CD14-positive monocyte (primary cell): ENCODE results near the gene TCF7. TPM values are rescaled to one million over a fixed set of nuclear protein-coding genes. Genes with fewer than 3 reads are reported as not detected.

ENCODE experiments used
- DNase-seq, 3 donors: peaks; one replicate each; pipeline ENCODE4 v3.0.0-alpha.2; 2011 to 2022
- H2AFZ ChIP-seq: 2 replicates; pipeline ENCODE4 v1.6.0; 2012; ENCODE audit warnings: mild to moderate bottlenecking, low read depth, low read length, inconsistent platforms; ENCODE audit not compliant: insufficient read depth, poor library complexity, severe bottlenecking
- H3K27ac ChIP-seq, 2 donors: 1 replicate in 1 of 2; 2 replicates in 1 of 2; pipeline ENCODE4 v1.5.1; 2012 to 2013; ENCODE audit warnings: low read length in 2 of 2, control low read depth in 1 of 2, inconsistent platforms in 1 of 2, low read depth in 1 of 2, mild to moderate bottlenecking in 1 of 2
- H3K27me3 ChIP-seq, 2 donors: one replicate each; pipeline versions ENCODE4 v1.6.0 to v1.6.1; 2011 to 2013; ENCODE audit warnings: low read length in 2 of 2; ENCODE audit not compliant: control insufficient read depth in 2 of 2, insufficient read depth in 2 of 2
- H3K36me3 ChIP-seq, 2 donors: replicated peaks in 1 of 2; 1 replicate in 1 of 2; 2 replicates in 1 of 2; pipeline versions ENCODE4 v1.5.1 to v1.6.1; 2012 to 2013; ENCODE audit warnings: low read length in 2 of 2, control low read depth in 1 of 2, inconsistent platforms in 1 of 2, mild to moderate bottlenecking in 1 of 2; ENCODE audit not compliant: insufficient read depth in 2 of 2, control insufficient read depth in 1 of 2
- H3K4me1 ChIP-seq, 2 donors: 1 replicate in 1 of 2; 2 replicates in 1 of 2; pipeline versions ENCODE4 v1.5.1 to v1.6.1; 2012 to 2013; ENCODE audit warnings: low read length in 2 of 2, control low read depth in 1 of 2, inconsistent platforms in 1 of 2, mild to moderate bottlenecking in 1 of 2, moderate library complexity in 1 of 2; ENCODE audit not compliant: insufficient read depth in 2 of 2, control insufficient read depth in 1 of 2
- H3K4me2 ChIP-seq: replicated peaks from 2 replicates; pipeline ENCODE3; 2012; ENCODE audit warnings: low read length, moderate library complexity, mild to moderate bottlenecking; ENCODE audit not compliant: poor library complexity, severe bottlenecking; ENCODE audit errors: extremely low read depth
- H3K4me3 ChIP-seq, 3 experiments: fragments of 200-600 bp in 1 of 3; sonication (generic) in 1 of 3; replicated peaks in 1 of 3; 1 replicate in 2 of 3; 2 replicates in 1 of 3; pipeline ENCODE4 v1.5.1; 2011 to 2013; ENCODE audit warnings: low read length in 3 of 3, mild to moderate bottlenecking in 3 of 3, control low read depth in 2 of 3, low read depth in 2 of 3, inconsistent platforms in 1 of 3, moderate library complexity in 1 of 3
- H3K79me2 ChIP-seq: 2 replicates; pipeline ENCODE4 v1.6.0; 2012; ENCODE audit warnings: mild to moderate bottlenecking, control low read depth, inconsistent platforms, low read length, moderate library complexity; ENCODE audit not compliant: insufficient read depth
- H3K9ac ChIP-seq: 2 replicates; pipeline ENCODE4 v1.6.0; 2017; ENCODE audit warnings: low read length, mild to moderate bottlenecking; ENCODE audit not compliant: insufficient read depth, poor library complexity, severe bottlenecking
- H3K9me3 ChIP-seq, 2 donors: replicated peaks in 1 of 2; 1 replicate in 1 of 2; 2 replicates in 1 of 2; pipeline versions ENCODE4 v1.5.1 to v1.6.1; 2012 to 2013; ENCODE audit warnings: low read length in 2 of 2, control low read depth in 1 of 2; ENCODE audit not compliant: control insufficient read depth in 1 of 2, insufficient read depth in 1 of 2
- H4K20me1 ChIP-seq: 2 replicates; pipeline ENCODE4 v1.6.0; 2012; ENCODE audit warnings: mild to moderate bottlenecking, low read length, control low read depth, moderate library complexity; ENCODE audit not compliant: insufficient read depth
- H3K27ac Mint-ChIP-seq, 7 donors: one replicate each; pipeline ENCODE4 v1.8.0; 2020; ENCODE audit warnings: mild to moderate bottlenecking in 7 of 7, mixed read lengths in 7 of 7, moderate library complexity in 6 of 7, inconsistent platforms in 2 of 7
- H3K27me3 Mint-ChIP-seq, 3 donors: one replicate each; pipeline ENCODE4 v1.8.0; 2021 to 2022; ENCODE audit warnings: low read depth in 3 of 3, mild to moderate bottlenecking in 3 of 3, mixed read lengths in 3 of 3, moderate library complexity in 3 of 3, inconsistent platforms in 1 of 3
- H3K36me3 Mint-ChIP-seq, 2 donors: one replicate each; pipeline ENCODE4 v1.8.0; 2020; ENCODE audit warnings: mixed read lengths in 2 of 2, inconsistent platforms in 1 of 2, mild to moderate bottlenecking in 1 of 2
- H3K4me1 Mint-ChIP-seq: one replicate; pipeline ENCODE4 v1.8.0; 2020; ENCODE audit warnings: mild to moderate bottlenecking, mixed read lengths
- H3K4me3 Mint-ChIP-seq, 2 donors: one replicate each; pipeline ENCODE4 v1.8.0; 2020; ENCODE audit warnings: mild to moderate bottlenecking in 2 of 2, mixed read lengths in 2 of 2, moderate library complexity in 1 of 2
- H3K9me3 Mint-ChIP-seq, 7 donors: one replicate each; pipeline ENCODE4 v1.8.0; 2020 to 2022; ENCODE audit warnings: mixed read lengths in 7 of 7, mild to moderate bottlenecking in 6 of 7, moderate library complexity in 6 of 7, inconsistent platforms in 2 of 7
- WGBS: methylation state at CpG from one replicate; pipeline ENCODE4 v1.1.5; 2013; ENCODE audit warnings: missing lambda C conversion rate; ENCODE audit not compliant: insufficient coverage; 5-methylcytosine and 5-hydroxymethylcytosine counted together
- intact Hi-C, 2 donors: fragments of 100-400 bp; cut with micrococcal nuclease; formaldehyde crosslinking; loops; one replicate each; pipeline versions ENCODE4 v1.15.0 to v1.15.1; 2023
- polyA plus RNA-seq, 3 donors: library from polyadenylated mRNA; depleted of rRNA in 1 of 3; unstranded in 2 of 3; stranded (reverse) in 1 of 3; fragments of 300-500 nt in 2 of 3; fragments of >200 nt in 1 of 3; fragmentation: Illumina TruSeq in 2 of 3; gene quantifications; 1 replicate in 2 of 3; 2 replicates in 1 of 3; pipeline ENCODE4 v1.2.3, GENCODE V29; 2012 to 2021
- TF ChIP-seq, protein P1 (sequence below): fragments of 200-600 bp; IDR thresholded peaks from one replicate; pipeline ENCODE4 v1.8.0; 2022; ENCODE audit warnings: antibody characterized with exemption, mild to moderate bottlenecking

Gene TCF7
- polyA plus RNA-seq, 3 donors, result 0.15 to 0.84 (median 0.83) TPM

DNA sequence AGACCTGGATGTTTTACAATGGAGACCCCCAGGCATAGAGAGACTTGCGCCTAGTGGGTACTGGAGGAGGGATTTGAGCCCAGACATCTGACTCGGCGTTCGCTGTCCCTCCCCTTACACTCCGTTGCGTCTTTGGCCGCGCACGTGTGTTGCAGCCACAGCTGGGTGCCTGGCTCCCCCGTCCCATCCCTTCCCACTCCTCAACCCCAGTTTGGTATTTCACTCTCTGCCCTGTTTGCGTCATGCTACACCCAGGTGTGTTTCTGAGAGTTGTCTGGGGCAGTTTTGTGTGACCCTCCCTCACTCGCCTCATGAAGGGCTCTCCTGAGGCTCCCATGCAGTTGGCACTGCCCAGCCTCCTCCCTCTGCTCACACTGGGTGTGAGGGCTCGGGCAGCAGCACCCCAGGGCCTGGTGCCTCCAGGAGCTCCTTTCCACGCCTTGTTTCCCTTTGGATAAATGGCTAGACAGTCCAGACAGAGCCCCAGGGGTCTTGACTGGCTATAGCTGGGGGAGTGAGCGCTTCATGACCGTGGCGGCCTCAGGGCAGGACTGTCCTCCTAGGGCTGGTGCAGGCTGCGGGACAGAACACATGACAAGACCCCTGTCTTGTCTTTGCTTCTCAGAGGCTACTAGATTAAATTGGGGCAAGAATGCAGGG is 13.6 kb downstream of the TCF7 start:
- no peak overlapping the region for H3K4me3 ChIP-seq
- no peaks in the 10 kb centered on the region for H3K9me3 ChIP-seq
- no peaks in the 10 kb centered on the region for H4K20me1 ChIP-seq
- intact Hi-C loops, result no loop called here
- no peak for DNase-seq
- H2AFZ ChIP-seq, result no peak overlapping the region
- Mint-ChIP-seq H3K4me1 (peaks cover 1% of the 10 kb centered on the region), H3K4me3 (peak overlapping the region in 1 of 2 donors; percentile 24), H3K27me3 (peaks cover 2 to 7% (median 3%) of the 10 kb centered on the region in 3 donors), H3K27ac (peak overlapping the region in 1 of 7 donors; percentile 6), H3K9me3 (no peaks in the 10 kb centered on the region), H3K36me3 (peaks cover 8 to 12% of the 10 kb centered on the region in 2 donors)
- H3K27ac ChIP-seq, result no peak overlapping the region
- no peaks in the 10 kb centered on the region for H3K36me3 ChIP-seq
- no peaks in the 10 kb centered on the region for H3K4me1 ChIP-seq
- WGBS, result 96% methylated on average over 6 of the region's 18 CpGs
- no peak overlapping the region for H3K9ac ChIP-seq
- H3K79me2 ChIP-seq, result no peaks in the 10 kb centered on the region
- no peak overlapping the region for H3K4me2 ChIP-seq
- TF ChIP-seq, protein P1, sequence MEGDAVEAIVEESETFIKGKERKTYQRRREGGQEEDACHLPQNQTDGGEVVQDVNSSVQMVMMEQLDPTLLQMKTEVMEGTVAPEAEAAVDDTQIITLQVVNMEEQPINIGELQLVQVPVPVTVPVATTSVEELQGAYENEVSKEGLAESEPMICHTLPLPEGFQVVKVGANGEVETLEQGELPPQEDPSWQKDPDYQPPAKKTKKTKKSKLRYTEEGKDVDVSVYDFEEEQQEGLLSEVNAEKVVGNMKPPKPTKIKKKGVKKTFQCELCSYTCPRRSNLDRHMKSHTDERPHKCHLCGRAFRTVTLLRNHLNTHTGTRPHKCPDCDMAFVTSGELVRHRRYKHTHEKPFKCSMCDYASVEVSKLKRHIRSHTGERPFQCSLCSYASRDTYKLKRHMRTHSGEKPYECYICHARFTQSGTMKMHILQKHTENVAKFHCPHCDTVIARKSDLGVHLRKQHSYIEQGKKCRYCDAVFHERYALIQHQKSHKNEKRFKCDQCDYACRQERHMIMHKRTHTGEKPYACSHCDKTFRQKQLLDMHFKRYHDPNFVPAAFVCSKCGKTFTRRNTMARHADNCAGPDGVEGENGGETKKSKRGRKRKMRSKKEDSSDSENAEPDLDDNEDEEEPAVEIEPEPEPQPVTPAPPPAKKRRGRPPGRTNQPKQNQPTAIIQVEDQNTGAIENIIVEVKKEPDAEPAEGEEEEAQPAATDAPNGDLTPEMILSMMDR, result no peak
- no peaks in the 10 kb centered on the region for H3K27me3 ChIP-seq

DNA sequence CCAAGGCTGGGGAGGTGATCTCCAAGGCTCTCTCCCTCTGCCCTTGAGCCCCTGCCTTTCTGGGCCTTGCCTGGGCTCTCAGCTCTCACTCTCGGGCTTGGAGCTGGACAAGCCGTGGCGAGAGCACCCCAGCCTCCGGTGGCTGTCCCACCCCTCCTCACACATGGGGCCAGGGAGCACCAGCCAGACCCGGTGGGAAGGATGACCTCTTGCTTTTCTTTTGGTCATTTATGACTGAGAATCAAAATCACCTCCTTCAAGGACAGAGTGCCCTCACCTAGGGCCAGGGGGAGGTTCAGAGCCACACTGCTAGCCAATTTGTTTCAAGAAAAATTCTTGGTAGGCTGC is 14.1 kb downstream of the TCF7 start:
- H3K27me3 ChIP-seq, result no peaks in the 10 kb centered on the region
- H3K4me2 ChIP-seq, result no peak overlapping the region
- DNase-seq, result no peak
- Mint-ChIP-seq H3K36me3 (peaks cover 9 to 12% of the 10 kb centered on the region in 2 donors), H3K27ac (peak overlapping the region in 1 of 7 donors; percentile 21), H3K27me3 (peaks cover 2 to 4% (median 3%) of the 10 kb centered on the region in 3 donors), H3K4me1 (peaks cover 1% of the 10 kb centered on the region), H3K4me3 (peak overlapping the region in 1 of 2 donors; percentile 24), H3K9me3 (no peaks in the 10 kb centered on the region)
- H4K20me1 ChIP-seq, result no peaks in the 10 kb centered on the region
- intact Hi-C loops, result no loop called here
- no peak overlapping the region for H3K9ac ChIP-seq
- no peak overlapping the region for H2AFZ ChIP-seq
- TF ChIP-seq, protein P1, result no peak
- whole genome bisulfite sequencing, result no CpG with 5 or more reads among the region's 5 CpGs
- no peak overlapping the region for H3K27ac ChIP-seq
- no peaks in the 10 kb centered on the region for H3K79me2 ChIP-seq
- H3K9me3 ChIP-seq, result no peaks in the 10 kb centered on the region
- H3K4me1 ChIP-seq, result no peaks in the 10 kb centered on the region
- peaks cover 0 to 1% of the 10 kb centered on the region in 2 donors for H3K36me3 ChIP-seq
- H3K4me3 ChIP-seq, result no peak overlapping the region
